SU-DHL-6 (cell line): ENCODE results near the gene MDFI.

ENCODE experiments used
- CTCF ChIP-seq: fragments of 200-600 bp; sonication (generic); IDR thresholded peaks from one replicate; pipeline ENCODE4 v1.5.1; 2017; ENCODE audit warnings: antibody characterized with exemption, mild to moderate bottlenecking, low read length, moderate library complexity; ENCODE audit not compliant: insufficient read depth, poor library complexity, severe bottlenecking
- EZH2phosphoT487 ChIP-seq: fragments of 200-600 bp; sonication (generic), shearing (Covaris generic); conservative IDR thresholded peaks from 2 replicates; pipeline ENCODE4 v1.6.1; 2018; ENCODE audit warnings: mild to moderate bottlenecking, antibody characterized with exemption, low read length, moderate library complexity, mixed read lengths

GRCh38 chr6:41672016-41672415 is 33.7 kb downstream of the MDFI start:
- TF ChIP-seq CTCF (no peak), EZH2phosphoT487 (no peak)
